ENCODE data around the gene RNASE7.

The RNASE7 gene

DNA sequence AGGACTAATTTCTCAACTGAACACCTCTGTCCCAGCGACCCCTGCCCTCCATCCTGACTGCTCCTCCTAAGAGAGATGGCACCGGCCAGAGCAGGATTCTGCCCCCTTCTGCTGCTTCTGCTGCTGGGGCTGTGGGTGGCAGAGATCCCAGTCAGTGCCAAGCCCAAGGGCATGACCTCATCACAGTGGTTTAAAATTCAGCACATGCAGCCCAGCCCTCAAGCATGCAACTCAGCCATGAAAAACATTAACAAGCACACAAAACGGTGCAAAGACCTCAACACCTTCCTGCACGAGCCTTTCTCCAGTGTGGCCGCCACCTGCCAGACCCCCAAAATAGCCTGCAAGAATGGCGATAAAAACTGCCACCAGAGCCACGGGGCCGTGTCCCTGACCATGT is 756 bp downstream of the RNASE7 start:
- in situ Hi-C loops (cut with MboI; ENCODE audit: low sequenced_read_pairs): no loop called here

DNA sequence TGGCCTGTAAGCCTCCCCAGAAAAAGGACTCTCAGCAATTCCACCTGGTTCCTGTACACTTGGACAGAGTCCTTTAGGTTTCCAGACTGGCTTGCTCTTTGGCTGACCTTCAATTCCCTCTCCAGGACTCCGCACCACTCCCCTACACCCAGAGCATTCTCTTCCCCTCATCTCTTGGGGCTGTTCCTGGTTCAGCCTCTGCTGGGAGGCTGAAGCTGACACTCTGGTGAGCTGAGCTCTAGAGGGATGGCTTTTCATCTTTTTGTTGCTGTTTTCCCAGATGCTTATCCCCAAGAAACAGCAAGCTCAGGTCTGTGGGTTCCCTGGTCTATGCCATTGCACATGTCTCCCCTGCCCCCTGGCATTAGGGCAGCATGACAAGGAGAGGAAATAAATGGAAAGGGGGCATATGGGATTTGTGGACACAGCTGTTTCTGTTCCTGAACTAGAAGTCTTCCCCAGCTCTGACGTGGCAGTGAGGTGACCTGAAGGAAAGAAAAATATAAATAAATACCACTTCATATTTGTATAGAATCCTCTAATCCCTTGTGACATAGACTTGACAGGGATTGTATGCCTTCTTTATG is 1.3 kb downstream of the RNASE7 start:
- in situ Hi-C loops (cut with MboI; ENCODE audit: low sequenced_read_pairs): no loop called here

DNA sequence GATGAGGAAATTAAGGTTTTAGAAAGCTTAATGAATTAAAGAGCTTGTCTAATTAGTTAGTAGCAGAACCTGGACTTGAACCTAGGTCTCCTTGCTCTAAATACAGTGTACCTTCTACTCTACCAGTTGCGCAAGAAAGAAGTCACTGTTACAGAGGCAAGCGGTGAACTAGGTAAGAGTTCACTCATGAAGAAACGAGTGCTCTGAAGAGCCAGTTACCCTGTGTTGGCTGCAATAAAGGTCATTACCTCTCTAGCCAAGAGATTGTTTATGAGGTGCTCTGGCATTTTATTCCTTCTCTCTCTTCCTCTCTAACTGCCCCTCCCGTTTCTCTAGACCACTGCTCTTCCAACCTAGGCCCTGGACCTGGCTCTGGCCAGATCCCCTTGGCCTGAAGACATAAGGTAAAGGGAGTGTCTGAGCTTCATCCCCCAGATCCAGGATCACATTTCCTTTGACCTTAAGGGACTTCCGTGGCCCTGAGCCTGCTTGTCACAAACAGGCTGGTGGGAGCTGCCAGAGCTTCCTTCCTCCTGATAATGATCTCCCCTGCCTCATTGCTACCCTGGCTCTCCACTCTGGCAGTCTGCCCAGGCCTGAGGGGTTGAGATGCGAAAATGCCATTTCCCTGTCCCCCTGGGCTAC is 1.9 kb downstream of the RNASE7 start:
- in situ Hi-C loops (cut with MboI; ENCODE audit: low sequenced_read_pairs): no loop called here

DNA sequence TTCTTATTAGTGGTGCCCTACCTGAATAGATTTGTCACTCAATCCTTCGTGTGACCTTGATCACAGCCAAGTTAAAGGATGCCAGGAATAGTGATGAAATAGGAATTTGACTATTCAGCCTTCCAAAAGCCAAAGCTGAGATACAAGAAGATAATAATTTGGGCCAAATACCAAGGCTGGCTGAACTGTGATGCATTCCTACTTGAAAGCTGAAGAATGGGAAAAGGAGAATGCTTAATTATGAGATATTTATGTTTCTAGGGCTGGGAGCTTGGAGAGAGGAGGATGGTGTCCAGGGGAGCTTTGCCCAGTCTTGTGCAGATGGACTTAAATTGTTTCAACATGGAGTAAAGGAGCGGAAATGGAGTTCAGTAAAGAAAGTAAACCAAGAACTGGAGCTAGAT is 5.2 kb downstream of the RNASE7 start:
- in situ Hi-C loops (cut with MboI; ENCODE audit: low sequenced_read_pairs): no loop called here

DNA sequence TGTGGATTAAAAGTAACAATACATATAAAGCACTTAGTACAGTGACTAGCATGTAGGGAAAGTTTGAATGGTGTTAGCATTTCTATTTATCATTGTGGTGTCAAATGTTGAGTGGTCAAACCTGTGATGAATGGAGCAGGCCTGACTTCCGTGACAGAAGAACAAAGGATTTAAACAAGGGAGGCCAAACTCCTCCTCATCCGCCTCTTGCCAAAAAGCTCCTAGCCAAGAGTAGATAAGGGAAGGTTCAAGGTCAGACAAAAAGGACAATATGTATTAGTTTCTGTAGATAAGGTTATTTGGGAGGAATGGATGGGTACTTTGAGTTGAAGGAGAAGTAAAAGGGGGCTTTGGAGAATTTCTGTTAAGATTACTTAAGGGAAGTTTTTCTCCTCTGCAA is 6.5 kb downstream of the RNASE7 start:
- in situ Hi-C loops (cut with MboI; ENCODE audit: low sequenced_read_pairs): no loop called here

DNA sequence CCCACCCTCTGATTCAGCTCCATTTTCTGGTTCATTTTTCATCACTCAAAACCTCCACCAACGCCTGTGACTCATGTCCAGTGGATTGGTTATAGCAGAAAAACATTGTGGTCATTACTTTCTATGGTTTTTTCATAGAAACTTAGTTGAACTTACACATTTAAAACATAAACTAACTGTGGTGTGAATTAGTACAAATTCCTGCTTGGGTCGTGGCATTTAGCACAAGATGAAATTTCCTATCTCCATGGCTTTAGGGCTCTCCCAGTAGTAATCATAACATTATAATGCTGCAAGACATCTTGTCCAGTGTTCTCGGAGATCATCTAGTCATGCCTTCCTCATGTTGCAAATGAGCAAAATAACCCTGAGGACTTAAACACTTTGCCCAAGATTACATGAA is 7.1 kb downstream of the RNASE7 start:
- in situ Hi-C loops (cut with MboI; ENCODE audit: low sequenced_read_pairs): no loop called here

DNA sequence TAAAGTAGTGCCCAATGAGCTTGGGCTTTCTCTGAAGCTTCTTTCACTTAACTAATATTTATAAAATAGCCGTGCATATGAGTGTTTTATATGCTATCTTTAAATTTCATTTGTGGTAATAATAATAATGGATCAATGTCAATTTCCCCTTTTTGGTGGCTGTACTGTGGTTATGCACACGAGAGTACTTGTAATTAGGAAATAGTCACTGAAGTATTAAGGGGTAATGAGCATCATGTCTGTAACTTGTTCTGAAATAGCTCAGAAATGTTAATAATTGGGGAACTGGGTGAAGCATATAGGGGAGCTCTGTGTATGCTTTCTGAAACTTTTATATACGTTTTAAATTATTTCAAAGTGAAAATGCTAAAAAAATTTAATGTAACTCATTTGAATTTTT is 8.4 kb downstream of the RNASE7 start:
- in situ Hi-C loops (cut with MboI; ENCODE audit: low sequenced_read_pairs): no loop called here

DNA sequence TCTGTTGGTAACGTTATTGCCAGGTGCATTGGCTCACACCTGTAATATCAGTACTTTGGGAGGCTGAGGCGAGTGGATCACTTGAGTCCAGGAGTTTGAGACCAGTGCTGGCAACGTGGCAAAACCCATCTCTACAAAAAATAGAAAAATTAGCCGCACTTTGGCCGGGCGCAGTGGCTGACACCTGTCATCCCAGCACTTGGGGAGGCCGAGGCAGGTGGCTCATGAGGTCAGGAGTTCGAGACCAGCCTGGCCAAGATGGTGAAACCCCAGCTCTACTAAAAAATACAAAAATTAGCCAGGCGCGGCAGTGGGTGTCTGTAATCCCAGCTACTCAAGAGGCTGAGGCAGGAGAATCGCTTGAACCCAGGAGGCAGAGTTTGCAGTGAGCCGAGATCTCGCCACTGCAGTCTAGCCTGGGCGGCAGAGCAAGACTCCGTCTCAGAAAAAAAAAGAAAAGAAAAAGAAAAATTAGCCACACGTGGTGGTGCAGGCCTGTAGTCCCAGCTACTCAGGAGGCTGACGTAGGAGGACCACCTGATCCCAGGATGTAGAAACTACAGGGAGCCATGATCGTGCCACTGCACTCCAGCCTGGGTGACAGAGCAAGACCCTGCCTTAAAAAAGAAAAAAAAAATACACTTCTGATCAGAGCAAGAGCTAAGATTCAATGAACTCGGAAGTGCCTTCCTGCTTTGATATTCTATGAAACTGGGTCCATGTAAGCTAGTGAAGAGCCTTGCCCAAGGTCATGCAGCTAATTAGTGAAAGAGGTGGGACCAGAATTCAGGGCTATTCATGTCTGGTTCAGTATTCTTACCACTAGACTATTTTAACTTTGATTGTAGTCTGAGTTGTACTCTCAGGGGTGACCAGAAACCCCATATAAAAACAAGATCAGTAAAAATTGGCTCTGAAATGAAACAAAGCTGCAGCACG is 11.3 kb downstream of the RNASE7 start:
- in situ Hi-C loops (cut with MboI; ENCODE audit: low sequenced_read_pairs): no loop called here

DNA sequence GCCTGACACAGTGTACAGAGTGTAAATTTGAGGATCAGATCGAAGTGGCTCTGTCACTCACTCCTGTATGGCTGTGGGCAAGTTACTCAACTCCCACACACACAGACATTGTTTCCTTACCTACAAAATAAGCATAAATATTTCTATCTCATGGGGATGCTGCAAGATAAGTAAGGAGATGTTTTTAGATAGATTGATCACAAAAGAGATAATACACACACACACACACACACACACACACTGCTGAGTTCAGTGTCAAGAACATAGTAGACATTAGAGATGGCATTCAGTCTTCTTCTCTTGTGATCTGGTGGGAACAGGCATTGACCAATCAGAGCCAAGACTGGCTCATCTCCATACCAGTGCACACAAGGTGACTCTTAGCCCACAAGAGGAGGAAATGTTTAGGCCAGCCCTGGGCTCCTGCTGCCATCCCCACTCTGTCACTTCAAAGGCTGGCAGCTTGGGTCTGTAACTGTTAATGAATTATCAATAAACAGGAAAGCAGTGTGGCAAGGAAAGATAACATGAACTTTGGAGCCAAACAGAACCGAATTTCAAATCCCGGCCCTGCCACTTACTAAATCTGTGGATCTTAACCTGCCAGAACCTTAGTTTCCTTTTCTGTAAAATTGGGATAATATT is 12.1 kb downstream of the RNASE7 start:
- in situ Hi-C loops (cut with MboI; ENCODE audit: low sequenced_read_pairs): no loop called here

DNA sequence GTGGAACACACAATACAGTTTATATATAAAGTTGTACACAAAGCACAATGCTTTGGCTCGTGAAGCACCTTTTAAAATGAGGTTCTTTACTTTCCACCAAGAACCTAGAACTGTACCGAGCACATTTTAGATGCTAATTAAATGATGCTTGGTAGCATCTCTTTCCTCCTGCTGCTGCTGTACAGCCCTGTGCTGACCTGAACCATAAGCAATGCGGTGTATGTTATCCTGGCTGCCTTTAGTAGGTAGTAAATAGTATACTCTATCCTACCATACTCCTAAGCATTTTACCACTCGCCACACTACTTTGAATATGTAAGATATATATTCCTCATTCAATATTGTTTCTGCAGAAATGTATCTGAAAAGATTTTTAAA is 12.6 kb downstream of the RNASE7 start:
- in situ Hi-C loops (cut with MboI; ENCODE audit: low sequenced_read_pairs): no loop called here

DNA sequence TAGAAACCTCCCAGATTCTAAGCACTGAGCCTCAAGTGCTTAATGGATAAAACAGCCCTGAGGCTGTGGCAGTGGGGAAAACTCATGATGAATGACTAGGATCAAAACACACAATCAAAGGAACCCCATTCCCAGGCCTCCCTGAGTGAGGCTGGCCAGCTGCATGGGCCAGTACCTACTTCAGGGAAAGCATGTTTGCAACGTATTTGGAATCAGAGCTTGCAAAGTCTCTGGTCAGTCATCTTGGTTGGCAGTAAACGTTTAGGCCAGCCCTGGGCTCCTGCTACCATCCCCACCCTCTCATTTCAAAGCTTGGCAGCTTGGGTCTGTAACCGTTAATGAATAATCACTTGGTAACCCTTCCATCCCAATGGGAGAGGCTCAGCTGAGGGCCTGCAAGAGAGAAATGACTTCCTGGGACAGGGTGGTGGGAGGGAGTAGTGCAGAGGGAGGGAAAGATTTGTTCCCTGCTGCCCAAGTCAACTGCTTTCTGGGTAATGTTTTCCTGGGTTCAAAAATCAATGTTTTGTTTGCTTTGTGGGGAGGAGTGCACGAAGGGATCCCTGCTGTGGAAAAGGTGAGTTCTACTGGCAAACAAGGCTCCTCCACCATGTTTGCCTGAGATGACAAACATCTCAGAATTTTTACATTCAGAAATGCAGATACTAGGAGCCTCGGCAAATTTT is 13.4 kb downstream of the RNASE7 start:
- in situ Hi-C loops (cut with MboI; ENCODE audit: low sequenced_read_pairs): no loop called here

DNA sequence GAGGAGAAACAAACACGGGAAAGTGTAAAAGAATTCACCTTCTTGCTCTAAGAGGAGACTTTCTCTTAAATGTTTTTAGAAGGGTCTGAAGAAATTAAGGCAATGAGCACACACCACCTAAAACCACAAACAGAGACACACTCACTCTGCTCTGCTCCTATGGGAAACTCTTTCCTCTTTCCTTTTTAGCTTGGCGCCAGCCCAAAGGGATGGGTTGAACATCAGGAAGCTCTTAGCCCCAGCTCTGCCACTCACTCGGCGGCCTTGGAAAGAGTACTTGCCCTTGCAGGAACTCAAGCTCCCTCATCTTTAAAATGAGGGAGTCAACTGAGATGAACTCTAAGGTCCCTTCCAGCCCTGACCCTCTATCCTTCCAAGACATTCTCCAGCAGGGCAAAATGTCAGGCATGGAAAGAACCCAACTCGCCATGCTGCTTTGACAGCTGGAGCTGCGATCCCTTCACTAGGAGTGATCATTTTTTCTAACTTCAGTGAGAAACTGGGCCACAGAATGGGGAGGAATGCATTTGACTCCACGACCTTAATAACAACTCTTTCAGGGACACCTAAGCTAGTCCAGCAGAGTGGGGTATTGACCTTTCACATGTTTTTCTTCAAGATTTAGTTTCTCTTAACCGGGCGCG is 14.5 kb downstream of the RNASE7 start:
- in situ Hi-C loops (cut with MboI; ENCODE audit: low sequenced_read_pairs): no loop called here

DNA sequence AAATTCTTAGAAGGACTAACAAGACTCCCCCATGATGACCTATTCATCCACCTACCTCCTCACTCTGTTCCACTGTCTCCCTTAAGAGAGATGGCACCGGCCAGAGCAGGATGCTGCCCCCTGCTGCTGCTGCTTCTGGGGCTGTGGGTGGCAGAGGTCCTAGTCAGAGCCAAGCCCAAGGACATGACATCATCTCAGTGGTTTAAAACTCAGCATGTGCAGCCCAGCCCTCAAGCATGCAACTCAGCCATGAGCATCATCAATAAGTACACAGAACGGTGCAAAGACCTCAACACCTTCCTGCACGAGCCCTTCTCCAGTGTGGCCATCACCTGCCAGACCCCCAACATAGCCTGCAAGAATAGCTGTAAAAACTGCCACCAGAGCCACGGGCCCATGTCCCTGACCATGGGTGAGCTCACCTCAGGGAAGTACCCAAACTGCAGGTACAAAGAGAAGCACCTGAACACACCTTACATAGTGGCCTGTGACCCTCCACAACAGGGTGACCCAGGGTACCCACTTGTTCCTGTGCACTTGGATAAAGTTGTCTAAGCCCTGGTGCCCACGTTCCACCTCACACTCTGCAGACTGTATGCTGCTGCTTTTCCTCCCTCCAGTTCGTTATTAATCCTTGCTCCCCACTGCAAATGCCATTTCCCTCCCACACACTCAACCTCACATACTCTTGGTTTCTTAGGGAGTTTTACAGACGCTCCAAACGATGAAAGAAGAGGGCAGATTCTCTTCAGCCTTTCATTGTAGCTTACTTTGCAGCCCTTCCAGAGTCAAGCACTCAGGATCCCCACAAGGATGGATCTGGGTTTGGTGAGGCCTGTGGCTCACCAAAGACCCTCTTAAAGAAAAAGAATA is 15.9 kb downstream of the RNASE7 start, which contains the start of gene RNASE8:
Gene RNASE8 (plus strand): TSS at position 20 of the 873 bp plus-strand sequence. CDS start 71 bp downstream, at position 91.
- in situ Hi-C loops (cut with MboI; ENCODE audit: low sequenced_read_pairs): no loop called here

DNA sequence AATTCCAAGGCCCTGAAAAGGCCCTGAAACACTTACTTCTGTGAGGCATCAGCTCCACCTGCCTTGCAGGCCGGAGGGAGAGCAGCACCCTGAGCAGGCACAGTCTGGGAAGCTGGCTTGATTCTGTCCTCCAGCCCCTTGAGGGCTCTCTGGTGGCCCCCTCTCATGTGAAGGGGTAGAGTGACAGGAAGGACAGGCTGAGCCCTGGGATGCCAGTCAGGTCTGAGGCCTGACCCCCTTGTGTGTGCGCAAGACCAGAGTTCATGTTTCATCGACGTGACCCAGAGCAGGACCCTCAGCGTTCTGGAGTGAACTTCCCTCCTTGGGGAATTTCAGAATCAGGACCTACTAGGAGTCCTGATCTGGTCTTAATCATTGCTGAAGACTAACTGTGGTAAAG is 16.7 kb downstream of the RNASE7 start:
- in situ Hi-C loops (cut with MboI; ENCODE audit: low sequenced_read_pairs): no loop called here

DNA sequence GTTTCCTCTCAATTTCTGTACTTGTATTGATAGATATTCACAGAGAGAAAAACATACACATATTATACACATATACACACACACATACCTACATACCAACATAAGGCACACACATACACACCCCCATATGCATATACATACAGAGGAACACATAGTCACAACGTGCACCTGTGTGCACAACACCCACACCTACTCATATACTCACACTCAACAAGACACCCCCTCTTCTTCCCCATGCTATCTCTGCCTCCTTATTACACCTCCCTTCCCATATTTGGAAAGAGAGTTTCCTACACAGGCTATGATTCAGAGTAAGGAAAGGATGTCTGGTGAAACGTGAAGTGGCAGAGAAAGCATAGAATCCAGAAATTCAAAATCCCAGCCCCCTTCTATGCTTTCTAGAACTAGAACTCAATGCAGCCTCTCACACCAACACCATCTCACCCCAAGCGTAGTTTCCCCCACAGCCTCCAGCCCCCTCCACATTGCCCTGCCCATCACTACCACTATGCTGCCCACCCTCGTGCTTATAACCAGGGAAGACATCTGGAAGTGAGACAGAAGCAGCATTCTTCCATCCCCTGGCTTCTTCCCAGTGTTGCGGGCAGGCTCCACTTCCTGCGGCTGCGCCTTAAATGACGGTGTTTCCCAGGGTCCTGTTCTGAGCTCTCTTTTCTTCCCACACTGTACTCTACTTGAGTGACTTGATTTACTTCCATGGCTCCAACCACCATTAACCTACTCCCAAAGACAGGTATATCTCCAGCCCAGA is 17.9 kb downstream of the RNASE7 start:
- in situ Hi-C loops (cut with MboI; ENCODE audit: low sequenced_read_pairs): no loop called here

DNA sequence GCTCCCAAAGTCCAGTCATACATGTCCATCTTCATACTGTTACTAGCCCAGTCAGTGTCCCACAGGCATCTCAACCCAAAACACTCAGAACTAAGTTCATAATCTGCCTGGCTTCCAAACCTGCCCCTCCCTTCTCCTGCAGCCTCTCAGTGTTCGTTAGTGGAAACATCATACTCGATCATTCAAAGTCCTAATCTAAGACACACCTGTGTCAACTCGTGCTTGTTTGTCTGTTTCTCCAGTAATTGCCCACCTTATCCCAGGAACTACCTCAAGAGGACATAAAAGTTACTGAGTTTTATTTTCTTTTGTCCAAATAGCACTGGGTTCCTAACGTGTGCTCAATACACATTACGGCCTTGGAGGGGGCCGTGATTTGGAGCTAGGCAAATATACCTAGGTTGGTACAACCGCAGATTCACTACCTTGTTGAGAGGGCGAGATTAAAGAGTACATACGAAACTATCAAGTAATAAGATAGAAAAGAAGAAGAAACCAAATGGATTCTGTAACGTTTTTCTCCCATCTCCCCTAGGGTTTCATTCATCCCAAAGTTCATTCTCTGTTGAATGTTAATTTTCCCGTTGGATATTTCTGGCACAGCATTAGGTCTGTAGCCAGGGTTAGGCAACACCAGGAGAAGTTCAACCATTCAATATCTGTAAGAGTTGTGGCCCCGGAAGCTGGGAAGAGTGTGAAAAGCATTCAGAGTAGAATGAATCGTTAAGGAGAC is 18.6 kb downstream of the RNASE7 start:
- in situ Hi-C loops (cut with MboI; ENCODE audit: low sequenced_read_pairs): no loop called here

DNA sequence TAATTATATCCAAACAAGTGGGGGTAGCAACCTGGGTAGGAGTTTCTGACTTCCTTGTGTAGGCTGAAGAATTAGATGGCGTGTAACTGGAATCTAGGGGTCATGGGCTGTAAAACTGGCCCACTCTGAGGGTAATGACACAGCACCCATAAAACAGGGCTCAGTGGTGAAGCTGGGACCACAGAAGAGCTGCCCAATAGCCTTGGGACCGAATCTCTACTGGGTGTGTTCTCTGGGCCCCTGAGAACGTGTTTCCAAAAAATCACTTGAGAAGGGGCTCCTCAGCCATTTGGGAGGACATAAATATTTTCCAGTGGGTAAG is 19.1 kb downstream of the RNASE7 start:
- in situ Hi-C loops (cut with MboI; ENCODE audit: low sequenced_read_pairs): no loop called here

DNA sequence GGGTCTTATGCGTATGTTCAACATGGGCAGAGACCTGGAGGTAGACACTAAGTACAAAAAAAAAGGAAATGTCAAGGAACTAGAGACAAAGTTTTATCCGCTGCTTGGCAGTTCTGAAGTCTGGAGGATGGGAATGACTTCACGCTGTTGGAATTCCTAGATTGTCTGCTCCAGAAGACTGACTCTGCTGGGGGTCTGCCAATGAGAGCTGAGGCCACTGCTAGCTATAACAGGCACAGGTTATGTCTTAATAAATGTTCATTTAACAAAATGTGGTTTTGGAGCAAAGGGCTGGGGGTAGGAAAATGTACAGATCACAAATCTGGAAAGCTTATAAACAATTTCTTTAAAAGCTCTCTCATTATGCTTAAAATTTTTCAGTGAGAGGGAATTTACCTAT is 21.3 kb downstream of the RNASE7 start:
- in situ Hi-C loops (cut with MboI; ENCODE audit: low sequenced_read_pairs): no loop called here

All from HL-60/S4 treated with phorbol 12-myristate 13-acetate at 8.2 ng/mL for 4 days and 3 days (cell line).